Activated CD8-positive, alpha-beta T cell treated with anti-CD3 and anti-CD28 coated beads for 36 hours (primary cell): Measurements from ENCODE around the gene PLS3. TPM values are rescaled to one million over a fixed set of nuclear protein-coding genes. Genes with fewer than 3 reads are reported as not detected.
A peak's percentile ranks its signal among the peaks of the same experiment; 100 is the strongest.

Source experiments
- ATAC-seq: fragments of 200-7000 bp; cut with Tn5 transposase; one replicate; pipeline ENCODE4 v1.10.0; 2021; ENCODE audit warnings: mild to moderate bottlenecking, moderate library complexity
- CTCF ChIA-PET: fragments of 350-600 bp; sonication (Branson Sonifier 250); formaldehyde crosslinking; loops from one replicate; lab custom pipeline; 2021; ENCODE audit warnings: antibody characterized with exemption; lab: Charles Lee
- POLR2A ChIA-PET: fragments of 350-600 bp; sonication (Branson Sonifier 250); formaldehyde crosslinking; loops from one replicate; lab custom pipeline; 2021; ENCODE audit warnings: antibody characterized with exemption; lab: Charles Lee
- DNase-seq: peaks from one replicate; pipeline ENCODE4 v3.0.0-alpha.2; 2020
- H3K27ac Mint-ChIP-seq: one replicate; pipeline ENCODE4 v1.8.0; 2021; ENCODE audit warnings: mild to moderate bottlenecking, mixed read lengths
- H3K27me3 Mint-ChIP-seq: one replicate; pipeline ENCODE4 v1.8.0; 2021; ENCODE audit warnings: mixed read lengths
- H3K36me3 Mint-ChIP-seq: one replicate; pipeline ENCODE4 v1.8.0; 2021; ENCODE audit warnings: low read depth, mixed read lengths
- H3K4me1 Mint-ChIP-seq: one replicate; pipeline ENCODE4 v1.8.0; 2021; ENCODE audit warnings: low read depth, mixed read lengths
- H3K4me3 Mint-ChIP-seq: one replicate; pipeline ENCODE4 v1.8.0; 2021; ENCODE audit warnings: mild to moderate bottlenecking, moderate library complexity, mixed read lengths
- H3K9me3 Mint-ChIP-seq: one replicate; pipeline ENCODE4 v1.8.0; 2021; ENCODE audit warnings: mixed read lengths
- intact Hi-C: fragments of 100-400 bp; cut with micrococcal nuclease; formaldehyde crosslinking; loops from one replicate; pipeline ENCODE4 v1.10.0; 2022
- total RNA-seq, 2 experiments: library from RNA; stranded (reverse); gene quantifications; one replicate each; pipeline ENCODE4 v1.2.3, GENCODE V29; 2021
- TF ChIP-seq, protein P1 (sequence below): fragments of 200-600 bp; IDR thresholded peaks from one replicate; pipeline ENCODE4 v1.8.0; 2022; ENCODE audit warnings: antibody characterized with exemption, mild to moderate bottlenecking

PLS3 gene
- total RNA-seq, 2 experiments from 2014 or later: 2.0 to 2.2 TPM

DNA sequence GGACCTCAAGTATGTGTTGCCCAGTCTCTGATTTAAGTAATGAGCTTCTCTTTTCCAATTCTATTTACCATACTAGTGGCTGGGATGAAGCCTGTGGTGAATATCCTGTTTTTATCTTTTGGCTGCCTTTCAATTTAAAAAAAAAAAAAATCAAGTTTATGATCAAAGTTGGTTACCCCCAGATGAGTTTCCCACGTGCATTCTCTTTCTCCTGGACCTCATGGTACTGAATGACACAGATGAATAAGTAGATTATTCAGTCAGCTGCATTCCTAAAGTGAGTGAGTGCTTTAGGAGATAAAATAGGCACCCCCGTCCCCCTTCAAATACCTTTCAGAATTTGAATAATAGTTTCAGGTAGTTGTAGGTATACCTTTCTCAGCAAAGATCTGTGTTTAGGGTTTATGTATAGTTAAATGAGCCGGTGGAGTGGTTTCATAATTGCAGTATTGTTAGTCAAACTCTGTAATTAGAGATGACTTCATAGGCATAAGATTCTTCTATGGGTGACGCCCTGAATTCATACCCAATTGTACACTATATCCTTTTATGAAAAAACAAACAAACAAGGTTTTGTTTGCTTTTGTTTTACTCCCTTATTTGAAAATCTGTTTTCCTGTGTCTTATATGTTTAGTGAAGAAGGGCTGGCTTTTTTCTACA lies 41.9 kb downstream of the PLS3 start:
- CTCF ChIA-PET: interaction anchor here (1.1 kb wide), 1 partner anchor 23 kb away, joined by 3 read pairs; no protein-coding TSS in a partner anchor
- no peaks in the 10 kb centered on the region for H3K27me3 Mint-ChIP-seq
- ATAC-seq (no peak), DNase-seq (no peak)
- TF ChIP-seq, protein P1, sequence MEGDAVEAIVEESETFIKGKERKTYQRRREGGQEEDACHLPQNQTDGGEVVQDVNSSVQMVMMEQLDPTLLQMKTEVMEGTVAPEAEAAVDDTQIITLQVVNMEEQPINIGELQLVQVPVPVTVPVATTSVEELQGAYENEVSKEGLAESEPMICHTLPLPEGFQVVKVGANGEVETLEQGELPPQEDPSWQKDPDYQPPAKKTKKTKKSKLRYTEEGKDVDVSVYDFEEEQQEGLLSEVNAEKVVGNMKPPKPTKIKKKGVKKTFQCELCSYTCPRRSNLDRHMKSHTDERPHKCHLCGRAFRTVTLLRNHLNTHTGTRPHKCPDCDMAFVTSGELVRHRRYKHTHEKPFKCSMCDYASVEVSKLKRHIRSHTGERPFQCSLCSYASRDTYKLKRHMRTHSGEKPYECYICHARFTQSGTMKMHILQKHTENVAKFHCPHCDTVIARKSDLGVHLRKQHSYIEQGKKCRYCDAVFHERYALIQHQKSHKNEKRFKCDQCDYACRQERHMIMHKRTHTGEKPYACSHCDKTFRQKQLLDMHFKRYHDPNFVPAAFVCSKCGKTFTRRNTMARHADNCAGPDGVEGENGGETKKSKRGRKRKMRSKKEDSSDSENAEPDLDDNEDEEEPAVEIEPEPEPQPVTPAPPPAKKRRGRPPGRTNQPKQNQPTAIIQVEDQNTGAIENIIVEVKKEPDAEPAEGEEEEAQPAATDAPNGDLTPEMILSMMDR: no peak
- H3K36me3 Mint-ChIP-seq: no peaks in the 10 kb centered on the region
- no peak overlapping the region for H3K4me3 Mint-ChIP-seq
- no peaks in the 10 kb centered on the region for H3K9me3 Mint-ChIP-seq
- POLR2A ChIA-PET: no interaction called here
- H3K27ac Mint-ChIP-seq: no peak overlapping the region
- H3K4me1 Mint-ChIP-seq: no peaks in the 10 kb centered on the region
- intact Hi-C loops: no loop called here

- CTCF ChIA-PET: interaction anchor here (1.1 kb wide), 1 partner anchor 23 kb away, joined by 3 read pairs; no protein-coding TSS in a partner anchor
- no peak for ATAC-seq
- H3K9me3 Mint-ChIP-seq: no peaks in the 10 kb centered on the region
- TF ChIP-seq, protein P1: no peak
- intact Hi-C loops: no loop called here
- no peak overlapping the region for H3K27ac Mint-ChIP-seq
- no peaks in the 10 kb centered on the region for H3K27me3 Mint-ChIP-seq
- DNase-seq: no peak
- no peaks in the 10 kb centered on the region for H3K4me1 Mint-ChIP-seq
- H3K36me3 Mint-ChIP-seq: no peaks in the 10 kb centered on the region
- POLR2A ChIA-PET: no interaction called here
- H3K4me3 Mint-ChIP-seq: no peak overlapping the region
Measured at GRCh38 chrX:115603534-115604074, 42.6 kb downstream of the PLS3 start.

- no peak for DNase-seq
- Mint-ChIP-seq H3K27ac (no peak overlapping the region), H3K4me1 (no peaks in the 10 kb centered on the region), H3K27me3 (no peaks in the 10 kb centered on the region), H3K9me3 (no peaks in the 10 kb centered on the region), H3K4me3 (no peak overlapping the region), H3K36me3 (no peaks in the 10 kb centered on the region)
- TF ChIP-seq, protein P1: no peak
- ChIA-PET POLR2A (no interaction called here), CTCF (no interaction called here)
- intact Hi-C loops: no loop called here
- ATAC-seq: no peak
Measured at GRCh38 chrX:115606861-115607260, 45.9 kb downstream of the PLS3 start.

DNA sequence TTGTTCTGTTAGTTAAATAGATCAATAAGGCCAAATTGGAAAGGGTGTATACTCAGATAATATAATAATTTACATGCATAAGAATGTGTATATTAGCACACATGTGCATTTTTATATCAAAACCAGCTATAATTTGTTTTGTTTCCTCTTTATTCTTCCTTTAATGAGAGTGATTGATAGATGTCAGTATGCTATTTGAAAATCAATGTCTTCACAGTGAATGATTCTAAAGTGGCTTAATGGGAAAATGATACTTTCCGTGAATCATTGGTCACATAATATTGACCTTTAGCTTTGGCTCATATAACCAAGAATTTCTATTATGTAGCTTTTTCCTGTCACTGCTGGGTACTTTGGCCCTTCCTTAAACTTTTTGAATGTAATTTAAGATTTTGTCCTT lies 48.6 kb downstream of the PLS3 start:
- intact Hi-C loops: no loop called here
- Mint-ChIP-seq H3K4me1 (no peaks in the 10 kb centered on the region), H3K9me3 (no peaks in the 10 kb centered on the region), H3K36me3 (no peaks in the 10 kb centered on the region), H3K27me3 (no peaks in the 10 kb centered on the region), H3K27ac (no peak overlapping the region), H3K4me3 (no peak overlapping the region)
- ATAC-seq (no peak), DNase-seq (no peak)
- POLR2A ChIA-PET: no interaction called here
- TF ChIP-seq, protein P1: no peak
- CTCF ChIA-PET: no interaction called here

DNA sequence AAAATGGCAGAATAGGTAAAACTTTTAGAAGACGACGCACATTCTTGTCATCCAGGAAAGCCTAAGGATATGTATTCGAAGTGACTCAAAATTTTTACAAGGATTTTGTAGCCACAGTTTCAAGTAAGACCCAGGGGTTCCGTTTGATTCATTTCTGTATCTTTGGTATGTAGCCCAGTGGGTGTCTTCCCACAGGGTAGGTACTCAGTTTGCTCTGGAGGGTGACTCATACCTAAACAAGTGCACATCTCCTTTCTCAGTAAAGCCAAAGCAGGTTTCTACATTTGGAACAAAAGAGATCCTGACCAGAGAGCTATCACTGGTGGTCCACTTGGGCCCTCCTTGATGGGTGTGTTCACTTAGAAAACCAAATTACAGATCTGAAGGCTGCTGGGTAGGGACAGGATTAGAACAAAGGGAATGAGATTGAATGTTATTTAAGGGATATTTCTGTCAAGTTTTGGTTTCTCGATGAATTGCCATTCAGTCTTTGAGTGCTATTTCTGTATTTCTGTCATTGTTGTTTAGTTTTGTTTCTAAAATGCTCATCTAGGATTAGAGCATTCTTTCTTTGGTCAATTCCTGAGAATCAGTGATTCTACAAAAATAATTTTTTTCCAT lies 56.1 kb downstream of the PLS3 start:
- H3K9me3 Mint-ChIP-seq: no peaks in the 10 kb centered on the region

More for the DNA sequence above, 56.1 kb downstream of the PLS3 start:
- Mint-ChIP-seq H3K4me1 (peaks cover 6% of the 10 kb centered on the region), H3K27me3 (no peaks in the 10 kb centered on the region), H3K27ac (no peak overlapping the region), H3K4me3 (no peak overlapping the region), H3K36me3 (no peaks in the 10 kb centered on the region)
- ATAC-seq (peak; percentile 78), DNase-seq (peak; percentile 7)
- ChIA-PET POLR2A (no interaction called here), CTCF (no interaction called here)
- TF ChIP-seq, protein P1: no peak
- intact Hi-C loops: loop anchor here (5.0 kb wide), 1 partner anchor 35 kb away; no protein-coding TSS in a partner anchor
